WERI-Rb-1 (cell line): ENCODE results near the gene BRD9.

Experiments
- DNase-seq: peaks from one replicate; pipeline ENCODE4 v3.0.0-alpha.2; 2020
- H3K27ac ChIP-seq: fragments of 250-450 bp; sonication (Bioruptor Pico); 2 replicates; pipeline ENCODE4 v1.5.1; 2020; ENCODE audit warnings: mild to moderate bottlenecking, moderate library complexity
- H3K27me3 ChIP-seq: fragments of 250-450 bp; sonication (Bioruptor Pico); 2 replicates; pipeline ENCODE4 v1.5.1; 2021; ENCODE audit warnings: mild to moderate bottlenecking, low read depth, moderate library complexity; ENCODE audit not compliant: insufficient read depth, severe bottlenecking
- H3K36me3 ChIP-seq: fragments of 250-450 bp; sonication (Bioruptor Pico); 2 replicates; pipeline ENCODE4 v1.5.1; 2020; ENCODE audit warnings: mild to moderate bottlenecking, moderate library complexity
- H3K4me3 ChIP-seq: 2 replicates; pipeline ENCODE4 v1.5.1; 2011; ENCODE audit warnings: low read depth, mild to moderate bottlenecking, control low read depth, low read length
- H3K9me3 ChIP-seq: fragments of 250-450 bp; sonication (Bioruptor Pico); 2 replicates; pipeline ENCODE4 v1.5.1; 2021; ENCODE audit warnings: mild to moderate bottlenecking, moderate library complexity; ENCODE audit not compliant: severe bottlenecking
- CTCF ChIP-seq: IDR thresholded peaks from 2 replicates; pipeline ENCODE4 v1.5.1; 2011; ENCODE audit warnings: low read depth, mild to moderate bottlenecking, control low read depth, inconsistent platforms, low read length

The BRD9 gene

GRCh38 chr5:860506-861150, 32.0 kb downstream of the BRD9 start:
- no peak for DNase-seq
- no peak for TF ChIP-seq CTCF
- Histone ChIP-seq H3K27me3 (no peaks in the 10 kb centered on the region), H3K27ac (no peak overlapping the region), H3K36me3 (peaks cover 41% of the 10 kb centered on the region), H3K4me3 (no peak overlapping the region), H3K9me3 (no peaks in the 10 kb centered on the region)

GRCh38 chr5:859798-860296, 32.8 kb downstream of the BRD9 start:
- no peak for TF ChIP-seq CTCF
- Histone ChIP-seq H3K27me3 (no peaks in the 10 kb centered on the region), H3K27ac (no peak overlapping the region), H3K4me3 (no peak overlapping the region), H3K36me3 (peaks cover 33% of the 10 kb centered on the region), H3K9me3 (no peaks in the 10 kb centered on the region)
- no peak for DNase-seq

DNA sequence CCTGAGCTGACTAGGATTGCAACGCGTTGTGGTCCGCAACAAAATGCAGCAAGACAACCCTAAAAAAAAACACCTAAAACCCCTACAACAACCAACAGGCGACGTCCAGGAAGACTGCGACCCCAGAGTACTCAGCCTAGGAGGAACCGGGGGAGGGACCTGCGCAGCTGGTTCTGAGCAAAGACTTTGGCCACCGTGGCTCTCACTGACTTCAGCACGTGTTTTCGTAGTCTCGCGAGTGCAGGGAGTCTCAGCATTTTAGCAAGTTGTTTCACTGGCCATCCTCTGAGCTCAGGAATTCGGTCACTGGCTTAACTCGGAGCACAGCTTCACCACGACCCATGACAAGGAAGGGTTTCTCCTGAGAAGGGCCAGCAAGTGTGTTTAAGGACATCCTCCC, 33.2 kb downstream of the BRD9 start:
- no peaks in the 10 kb centered on the region for H3K27me3 ChIP-seq
- H3K4me3 ChIP-seq: no peak overlapping the region
- no peak for TF ChIP-seq CTCF
- H3K27ac ChIP-seq: no peak overlapping the region
- DNase-seq: no peak
- no peaks in the 10 kb centered on the region for H3K9me3 ChIP-seq
- H3K36me3 ChIP-seq: peaks cover 28% of the 10 kb centered on the region

DNA sequence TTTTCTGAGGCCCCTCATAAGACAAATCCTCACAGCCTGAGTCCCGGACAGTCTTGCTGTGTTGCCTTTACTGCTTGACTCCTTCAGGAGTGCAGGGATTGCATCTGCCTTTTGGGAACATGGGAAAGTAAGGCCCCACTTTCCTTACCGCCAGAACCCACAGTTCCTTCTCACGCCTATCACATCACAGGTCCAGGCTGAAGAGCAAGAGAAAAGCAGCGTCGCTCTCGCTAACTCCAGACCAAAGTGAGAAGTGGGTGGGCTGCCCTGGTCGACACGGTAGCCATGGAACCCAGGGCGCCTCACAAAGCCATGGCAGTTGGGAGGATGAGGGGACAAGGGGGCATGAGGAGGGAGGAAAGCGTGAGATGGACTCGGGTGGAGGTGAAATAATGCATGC, 33.9 kb downstream of the BRD9 start:
- Histone ChIP-seq H3K27me3 (no peaks in the 10 kb centered on the region), H3K27ac (no peak overlapping the region), H3K36me3 (peaks cover 22% of the 10 kb centered on the region), H3K9me3 (no peaks in the 10 kb centered on the region), H3K4me3 (no peak overlapping the region)
- TF ChIP-seq CTCF: no peak
- DNase-seq: no peak

DNA sequence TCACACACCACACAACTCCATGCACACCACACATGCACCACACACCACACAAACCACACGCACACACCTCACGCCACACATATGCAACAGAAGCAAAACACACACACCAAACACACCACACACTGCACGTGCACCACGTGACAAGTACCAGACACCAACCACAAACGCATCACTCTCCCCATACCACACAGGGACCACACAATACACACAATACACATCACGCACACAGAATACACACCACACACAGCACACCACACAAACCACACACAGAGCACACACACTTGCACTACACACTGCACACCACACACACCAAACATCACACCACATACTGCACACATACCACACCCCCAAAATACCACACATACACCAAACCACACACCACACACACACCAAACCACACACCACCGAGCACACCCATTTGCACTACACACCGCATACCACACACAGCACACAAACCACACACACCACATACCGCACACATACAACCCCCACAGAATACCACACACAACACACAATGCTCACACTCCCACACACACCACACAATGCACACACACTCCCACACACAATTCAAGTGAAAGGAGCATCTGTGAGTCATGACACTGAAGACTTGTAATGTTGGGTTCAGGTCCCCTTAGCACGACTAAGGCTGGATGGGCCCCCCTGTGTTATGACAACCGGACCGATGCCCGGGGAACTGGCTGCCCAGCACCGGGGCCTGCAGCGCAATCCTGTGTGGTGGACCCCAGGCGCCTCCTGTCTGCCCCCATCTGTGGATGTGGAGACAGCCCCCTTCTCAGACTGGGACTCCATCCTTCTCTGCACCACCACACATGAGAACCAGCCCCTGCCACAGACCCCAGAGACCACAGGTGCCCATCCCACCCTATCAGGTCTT, 35.8 kb downstream of the BRD9 start:
- Histone ChIP-seq H3K36me3 (peaks cover 4% of the 10 kb centered on the region), H3K4me3 (no peak overlapping the region), H3K27me3 (no peaks in the 10 kb centered on the region), H3K9me3 (no peaks in the 10 kb centered on the region), H3K27ac (no peak overlapping the region)
- no peak for DNase-seq
- TF ChIP-seq CTCF: no peak
